Suprapubic skin (tissue), 3 donors: ENCODE measurements around the gene ADH6.

Source experiments
- EP300 ChIP-seq: sonication (generic); formaldehyde crosslinking; IDR thresholded peaks from one replicate; pipeline ENCODE4 v1.6.1; 2017; ENCODE audit warnings: antibody characterized with exemption
- TF ChIP-seq, protein P1 (sequence below), 2 donors: fragments of 200-600 bp in 1 of 2; fragments of 450-650 bp in 1 of 2; sonication (generic) in 1 of 2; IDR thresholded peaks; one replicate each; pipeline ENCODE4 v1.5.1; 2016 to 2019; ENCODE audit warnings: antibody characterized with exemption in 2 of 2, mild to moderate bottlenecking in 1 of 2, moderate library complexity in 1 of 2

DNA sequence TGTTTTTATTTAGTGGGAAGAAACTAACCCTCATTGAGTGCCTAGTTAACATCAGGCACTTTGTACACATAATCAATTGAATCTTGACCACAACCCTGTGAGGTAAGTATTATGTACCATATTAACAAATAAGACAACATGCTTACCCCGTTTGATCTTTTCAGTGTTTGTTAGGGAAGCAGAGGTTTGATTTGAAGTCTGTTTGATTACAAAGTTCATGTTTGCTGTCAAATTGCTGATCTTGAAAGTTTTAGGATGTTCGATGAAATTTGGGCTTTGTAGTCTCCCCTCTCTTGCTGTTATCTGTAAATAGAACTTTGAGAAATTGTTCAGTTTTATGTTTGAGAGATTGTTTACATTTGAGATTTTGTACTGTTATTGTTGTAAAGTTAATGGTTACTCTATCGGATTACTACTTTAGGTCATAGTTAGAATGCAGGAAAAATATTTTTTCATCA, 61.5 kb downstream of the ADH6 start:
- TF ChIP-seq, protein P1, sequence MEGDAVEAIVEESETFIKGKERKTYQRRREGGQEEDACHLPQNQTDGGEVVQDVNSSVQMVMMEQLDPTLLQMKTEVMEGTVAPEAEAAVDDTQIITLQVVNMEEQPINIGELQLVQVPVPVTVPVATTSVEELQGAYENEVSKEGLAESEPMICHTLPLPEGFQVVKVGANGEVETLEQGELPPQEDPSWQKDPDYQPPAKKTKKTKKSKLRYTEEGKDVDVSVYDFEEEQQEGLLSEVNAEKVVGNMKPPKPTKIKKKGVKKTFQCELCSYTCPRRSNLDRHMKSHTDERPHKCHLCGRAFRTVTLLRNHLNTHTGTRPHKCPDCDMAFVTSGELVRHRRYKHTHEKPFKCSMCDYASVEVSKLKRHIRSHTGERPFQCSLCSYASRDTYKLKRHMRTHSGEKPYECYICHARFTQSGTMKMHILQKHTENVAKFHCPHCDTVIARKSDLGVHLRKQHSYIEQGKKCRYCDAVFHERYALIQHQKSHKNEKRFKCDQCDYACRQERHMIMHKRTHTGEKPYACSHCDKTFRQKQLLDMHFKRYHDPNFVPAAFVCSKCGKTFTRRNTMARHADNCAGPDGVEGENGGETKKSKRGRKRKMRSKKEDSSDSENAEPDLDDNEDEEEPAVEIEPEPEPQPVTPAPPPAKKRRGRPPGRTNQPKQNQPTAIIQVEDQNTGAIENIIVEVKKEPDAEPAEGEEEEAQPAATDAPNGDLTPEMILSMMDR (IDR thresholded peaks at IDR 0.05): no peak
- TF ChIP-seq EP300: no peak
